Skin epidermis (tissue), 12 donors: Measurements from ENCODE around the gene KCNT1.

ENCODE experiments used
- H3K27ac ChIP-seq, 21 experiments: fragments of 200-600 bp; sonication (generic) in 11 of 21; one replicate each; pipeline ENCODE4 v1.5.0; 2020; ENCODE audit warnings: mild to moderate bottlenecking in 3 of 21, inconsistent platforms in 2 of 21, moderate library complexity in 2 of 21
- H3K4me3 ChIP-seq, 7 experiments: fragments of 200-600 bp; sonication (generic) in 2 of 7; one replicate each; pipeline ENCODE4 v1.5.0; 2020; ENCODE audit warnings: inconsistent platforms in 2 of 7, mild to moderate bottlenecking in 2 of 7, moderate library complexity in 1 of 7

The KCNT1 gene

GRCh38 chr9:135791431-135792267, 89.7 kb downstream of the KCNT1 start:
- H3K4me3 ChIP-seq: no peak overlapping the region
- no peak overlapping the region for H3K27ac ChIP-seq

- Histone ChIP-seq H3K27ac (no peak overlapping the region), H3K4me3 (no peak overlapping the region)
These were observed 90.5 kb downstream of the KCNT1 start for GRCh38 chr9:135792268-135793128.

DNA sequence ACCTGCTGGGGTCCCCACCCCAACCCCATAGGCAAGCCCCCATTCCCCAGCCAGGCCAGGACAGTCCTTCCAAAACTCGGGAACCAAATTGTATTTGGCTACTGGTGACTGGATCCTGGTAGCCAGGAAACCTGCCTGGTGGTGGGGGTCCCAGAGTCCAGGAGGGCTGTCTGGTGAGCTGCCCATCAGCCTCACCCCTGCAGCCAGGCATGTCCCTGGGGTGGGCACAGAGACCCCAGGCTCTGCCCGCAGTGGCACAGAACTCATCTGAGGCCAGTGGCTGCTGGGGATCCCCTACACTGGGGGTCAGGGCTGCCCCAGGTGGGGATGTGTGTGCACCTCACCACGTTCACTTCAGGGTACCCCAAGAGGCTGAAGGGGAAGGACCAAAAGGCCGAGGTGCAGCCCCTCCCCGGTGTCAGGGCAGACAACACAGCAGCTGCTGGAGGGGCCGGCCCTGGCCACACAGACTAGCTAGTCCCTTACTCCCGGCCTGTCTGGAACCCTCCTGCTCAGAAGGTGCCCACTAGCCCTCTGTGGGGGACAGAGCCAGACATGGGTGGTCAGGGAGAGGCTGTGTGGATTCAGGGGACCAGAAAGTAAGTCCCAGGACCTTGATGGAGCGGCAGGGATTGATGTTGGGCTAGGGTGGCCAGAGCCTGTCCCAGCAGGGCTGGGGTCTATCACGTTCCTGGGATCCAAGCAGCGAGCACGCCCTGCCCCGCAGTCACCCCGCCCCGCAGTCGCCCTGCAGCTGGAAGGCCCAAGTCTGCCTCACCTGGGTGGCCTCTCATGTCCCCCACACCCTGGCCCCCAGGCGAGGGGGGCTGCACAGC, 91.5 kb downstream of the KCNT1 start:
- Histone ChIP-seq H3K27ac (no peak overlapping the region), H3K4me3 (no peak overlapping the region)

DNA sequence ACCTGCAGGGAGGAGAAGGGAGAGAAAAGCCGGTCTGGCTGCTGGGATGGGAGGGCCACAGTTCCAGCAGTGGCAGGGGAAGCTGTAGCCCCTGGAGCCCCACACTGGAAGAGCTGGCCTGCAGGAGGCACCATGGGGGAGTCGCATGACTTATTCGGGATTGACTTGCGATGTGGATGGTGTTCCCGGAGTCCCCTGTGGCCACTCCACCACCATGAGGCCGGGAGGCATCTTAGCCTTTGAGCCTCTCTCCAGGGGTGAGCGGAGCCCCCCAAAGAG, 92.0 kb downstream of the KCNT1 start:
- no peak overlapping the region for H3K27ac ChIP-seq
- no peak overlapping the region for H3K4me3 ChIP-seq

DNA sequence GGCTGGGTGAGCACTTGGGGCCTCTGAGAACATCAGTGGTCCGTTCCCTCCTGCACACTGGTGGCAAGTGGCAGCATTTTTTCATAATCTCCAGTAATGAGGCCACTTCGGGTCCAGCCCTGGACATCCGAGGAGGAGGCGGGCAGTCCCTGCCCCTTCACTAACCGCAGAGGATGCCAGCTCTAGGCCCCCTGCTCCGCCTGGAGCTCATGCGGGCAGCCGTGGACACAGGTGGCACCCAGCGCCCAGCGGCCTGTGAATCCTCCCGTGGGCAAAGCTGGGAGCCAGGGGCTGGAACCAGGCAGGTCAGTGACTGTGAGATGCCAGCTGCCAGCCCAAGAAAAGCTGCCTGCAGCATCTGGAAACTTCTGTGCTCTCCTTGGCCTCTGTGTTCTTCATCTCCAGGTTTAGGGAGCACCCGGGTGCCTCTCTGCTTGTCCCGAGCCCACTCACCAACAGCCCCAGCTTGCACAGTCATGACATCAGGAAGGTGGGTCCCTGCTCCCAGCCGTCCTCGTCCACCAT, 92.4 kb downstream of the KCNT1 start:
- Histone ChIP-seq H3K27ac (no peak overlapping the region), H3K4me3 (no peak overlapping the region)

DNA sequence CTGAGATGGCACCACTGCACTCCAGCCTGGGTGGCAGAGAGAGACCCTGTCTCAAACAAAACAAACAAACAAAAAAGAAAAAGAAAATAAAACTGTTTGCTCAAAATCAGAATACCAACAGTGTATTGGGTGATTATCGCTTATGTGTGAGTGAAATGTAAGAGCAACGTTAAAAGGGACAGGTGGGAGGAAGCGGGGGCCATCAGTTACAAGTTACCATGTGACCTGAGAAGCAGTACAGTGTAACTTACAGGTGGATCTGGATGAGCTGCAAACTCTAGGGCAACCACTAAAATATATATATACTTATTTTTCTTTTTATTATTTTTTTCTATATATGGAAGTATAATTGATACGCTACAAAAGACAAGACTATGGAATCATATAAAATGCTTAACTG, 93.4 kb downstream of the KCNT1 start:
- no peak overlapping the region for H3K27ac ChIP-seq
- H3K4me3 ChIP-seq: no peak overlapping the region

DNA sequence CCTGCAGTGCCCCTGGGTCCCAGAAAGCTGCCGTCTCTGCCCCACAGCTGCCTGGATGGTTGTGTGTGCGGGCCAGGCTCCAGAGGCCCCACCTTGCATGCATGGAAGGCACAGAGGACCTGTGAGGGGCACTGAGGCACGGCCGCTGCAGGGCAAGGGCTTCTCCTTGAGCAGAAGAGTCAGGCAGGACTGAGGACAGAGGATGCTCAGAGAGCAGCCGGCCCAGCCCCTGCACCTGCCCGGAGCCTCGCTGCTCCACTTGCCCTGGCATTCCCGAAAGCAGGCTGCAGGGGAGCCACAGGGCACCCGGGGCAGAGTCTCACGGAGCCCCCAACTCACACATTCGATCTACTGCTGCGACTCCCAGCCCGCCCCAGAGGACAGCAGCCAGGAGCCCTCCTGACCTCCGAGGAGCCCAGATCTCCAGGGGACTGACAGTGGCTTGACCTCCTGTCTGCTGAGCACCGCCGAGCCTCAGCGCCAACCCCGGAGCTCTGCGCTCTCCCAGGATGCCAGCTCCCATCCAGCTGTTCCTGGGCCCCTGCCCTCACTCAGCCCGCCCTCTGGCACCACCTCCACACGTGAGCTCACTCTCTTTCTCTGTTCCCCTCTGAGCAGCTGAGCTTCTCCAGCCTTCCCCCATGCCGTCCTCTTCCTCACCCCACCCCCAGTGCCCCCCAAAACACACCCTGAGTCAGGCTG, 95.0 kb downstream of the KCNT1 start:
- Histone ChIP-seq H3K4me3 (no peak overlapping the region), H3K27ac (no peak overlapping the region)

GRCh38 chr9:135797507-135798262, 95.7 kb downstream of the KCNT1 start:
- Histone ChIP-seq H3K4me3 (no peak overlapping the region), H3K27ac (no peak overlapping the region)

- Histone ChIP-seq H3K27ac (no peak overlapping the region), H3K4me3 (no peak overlapping the region)
These were observed 96.2 kb downstream of the KCNT1 start for GRCh38 chr9:135798263-135798585.

GRCh38 chr9:135799261-135799660, 97.3 kb downstream of the KCNT1 start:
- Histone ChIP-seq H3K4me3 (no peak overlapping the region), H3K27ac (no peak overlapping the region)

GRCh38 chr9:135801070-135801469, 99.1 kb downstream of the KCNT1 start:
- H3K27ac ChIP-seq: no peak overlapping the region

DNA sequence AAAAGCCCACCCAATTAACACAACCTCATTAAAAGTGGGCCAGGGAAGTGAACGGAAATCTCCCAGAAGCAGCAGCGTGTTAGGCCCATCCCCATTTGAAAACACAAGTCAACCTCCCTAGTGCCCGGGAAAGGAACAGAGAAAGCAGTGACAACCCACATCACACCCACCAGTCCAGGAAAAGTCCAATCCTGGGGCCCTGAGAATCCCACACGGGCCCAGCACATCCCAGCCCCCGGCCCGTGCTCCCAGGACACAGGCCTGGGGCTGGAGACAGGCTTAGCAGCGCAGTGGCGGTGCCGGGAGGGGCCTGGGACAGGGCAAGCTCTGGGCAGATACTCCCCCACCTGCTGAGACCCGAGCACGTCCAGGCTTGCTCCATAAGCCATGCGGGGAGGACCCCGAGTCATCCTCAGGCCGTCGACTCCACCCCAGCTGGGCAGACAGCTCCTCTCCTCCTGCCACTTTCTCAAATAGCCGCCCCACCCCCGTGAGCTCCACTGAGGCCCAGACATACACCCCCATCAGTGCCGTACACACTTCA, 101.0 kb downstream of the KCNT1 start:
- Histone ChIP-seq H3K27ac (no peak overlapping the region), H3K4me3 (no peak overlapping the region)

More at GRCh38 chr9:135801070-135801469, 99.1 kb downstream of the KCNT1 start:
- no peak overlapping the region for H3K4me3 ChIP-seq

DNA sequence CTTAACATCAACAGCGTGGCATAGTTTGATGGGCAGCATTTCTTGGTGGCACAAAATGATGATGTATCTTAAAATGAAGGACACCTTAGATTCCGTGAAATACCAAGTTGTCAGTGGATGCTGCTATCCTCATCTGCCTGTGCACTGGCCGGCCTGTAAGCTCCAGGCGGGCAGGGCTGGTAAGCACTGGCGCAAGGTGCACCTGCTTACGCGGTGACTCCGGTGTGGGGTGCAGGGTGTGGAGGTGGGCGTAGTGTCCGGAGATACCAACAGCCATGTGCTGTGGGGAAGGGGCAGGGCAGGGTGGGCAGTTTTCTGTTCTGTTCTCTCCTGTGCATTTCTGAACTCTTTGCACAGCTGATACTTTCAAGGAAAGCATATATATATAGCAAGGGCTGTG, 101.5 kb downstream of the KCNT1 start:
- Histone ChIP-seq H3K4me3 (no peak overlapping the region), H3K27ac (no peak overlapping the region)

DNA sequence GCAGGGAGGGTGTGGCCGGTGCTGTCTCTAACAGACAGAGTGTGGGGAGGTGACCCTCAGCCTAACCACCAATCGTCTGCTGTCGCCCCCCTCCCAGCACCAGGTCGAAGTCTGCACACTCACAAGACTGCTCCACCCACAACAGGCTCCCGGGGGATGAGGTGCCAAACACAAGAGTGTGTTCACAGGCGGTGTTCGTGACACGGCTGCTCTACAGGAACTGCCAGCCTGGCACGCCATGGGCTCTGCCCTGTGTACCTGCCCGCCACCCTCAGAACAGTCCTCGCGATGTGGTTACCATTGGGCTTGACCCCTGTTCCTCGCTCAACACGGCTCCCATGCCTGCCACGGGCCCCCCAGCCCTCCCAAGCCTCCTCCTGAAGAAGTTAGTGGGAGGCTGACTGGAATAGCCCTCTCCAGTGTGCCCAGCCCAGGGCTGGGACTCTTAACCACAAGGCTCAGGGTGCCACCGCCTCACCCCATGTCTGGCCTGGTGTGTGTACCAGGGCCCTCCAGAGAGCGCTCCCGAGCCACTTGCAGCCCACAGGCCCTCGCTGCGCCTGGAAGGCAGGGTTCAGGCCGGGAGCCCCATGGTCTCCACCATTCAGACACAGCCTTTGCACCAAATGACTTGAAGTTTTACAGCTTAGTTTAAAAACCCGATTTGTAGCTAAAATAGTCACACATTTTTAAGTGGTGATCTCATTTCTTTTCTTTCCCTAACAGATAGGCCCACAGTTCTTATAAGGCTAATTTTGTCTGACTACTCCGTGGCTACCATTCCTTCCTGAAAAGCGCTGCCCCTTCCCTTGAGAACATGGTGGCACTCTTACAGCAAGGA, 102.8 kb downstream of the KCNT1 start:
- Histone ChIP-seq H3K27ac (no peak overlapping the region), H3K4me3 (no peak overlapping the region)

DNA sequence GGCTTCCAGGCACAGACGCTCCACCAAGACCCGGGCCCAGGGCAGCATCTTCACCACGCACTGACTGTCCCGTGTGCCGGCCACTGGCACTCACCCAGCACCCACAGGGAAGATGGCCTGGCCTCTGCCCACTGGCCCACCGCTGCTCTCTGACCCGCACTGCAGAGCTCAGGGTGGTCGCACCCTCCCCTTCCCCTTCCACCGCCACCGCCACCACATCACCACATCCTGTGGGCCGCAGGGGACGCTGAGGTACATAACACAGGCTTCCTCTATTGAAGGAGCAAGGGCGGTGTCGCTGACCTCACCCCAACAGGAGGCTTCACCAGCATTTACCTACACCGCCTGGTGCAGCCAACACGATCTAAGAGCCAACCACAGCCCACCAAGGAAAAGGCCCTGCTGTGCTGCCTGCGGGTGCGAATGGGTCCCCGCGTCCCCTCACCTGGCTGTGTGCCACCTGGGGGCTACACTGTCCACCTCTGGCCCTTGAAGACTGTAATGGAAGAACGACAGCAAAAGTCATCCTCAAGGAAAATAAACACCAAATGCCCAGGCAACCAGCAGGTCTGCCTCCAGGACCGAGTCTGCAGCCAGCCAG, 103.5 kb downstream of the KCNT1 start:
- H3K4me3 ChIP-seq: no peak overlapping the region
- no peak overlapping the region for H3K27ac ChIP-seq

DNA sequence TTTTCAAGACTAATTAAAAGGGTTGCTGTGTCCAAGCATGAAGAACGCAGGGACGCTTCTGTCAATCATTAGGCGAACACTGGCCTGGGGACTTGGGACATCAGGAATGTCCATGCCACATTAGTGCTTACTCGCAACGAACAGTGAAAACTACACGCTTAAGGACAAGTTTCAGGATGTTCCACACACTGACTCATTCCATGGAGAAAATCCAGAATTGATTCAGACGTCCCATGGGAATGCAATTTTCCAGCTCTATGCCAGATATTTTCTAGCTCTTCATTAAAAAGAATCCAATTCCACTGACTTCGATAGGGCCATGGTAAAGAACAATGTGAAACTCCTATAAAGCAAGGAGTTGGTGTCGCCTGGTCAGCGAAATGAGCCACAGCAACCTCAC, 107.2 kb downstream of the KCNT1 start:
- H3K27ac ChIP-seq: no peak overlapping the region
- H3K4me3 ChIP-seq: no peak overlapping the region

GRCh38 chr9:135810806-135811575, 109.0 kb downstream of the KCNT1 start:
- H3K4me3 ChIP-seq: no peak overlapping the region
- no peak overlapping the region for H3K27ac ChIP-seq
